Measurements from ENCODE around the gene ITGA11.

ITGA11 gene

DNA sequence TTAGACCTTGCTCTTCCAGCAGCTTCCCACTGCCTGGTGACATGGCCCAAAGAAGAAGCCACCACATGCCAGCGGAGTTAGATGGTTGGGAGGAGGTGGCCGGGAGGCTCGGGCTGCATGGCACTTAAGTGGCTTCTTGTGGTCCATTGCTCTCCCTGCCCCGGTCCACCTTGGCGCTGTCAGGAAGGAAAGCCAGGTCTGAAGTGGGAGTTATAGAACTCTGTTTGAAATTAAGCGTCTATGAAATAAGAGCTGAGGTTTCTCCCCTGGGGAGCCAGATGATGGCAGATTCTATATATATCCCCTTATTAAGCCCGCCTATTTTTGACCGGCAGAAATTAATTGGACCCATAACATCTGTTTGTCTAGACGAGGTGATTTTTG lies 61.2 kb downstream of the ITGA11 start:
- DNase-seq = no peak

- no peak for DNase-seq
Measured at GRCh38 chr15:68369931-68370767, 61.8 kb downstream of the ITGA11 start.

- DNase-seq = no peak
Measured at GRCh38 chr15:68368731-68369435, 63.1 kb downstream of the ITGA11 start.

- DNase-seq = no peak
Measured at GRCh38 chr15:68367992-68368391, 64.0 kb downstream of the ITGA11 start.

- no peak for DNase-seq
Measured at GRCh38 chr15:68367226-68367625, 64.7 kb downstream of the ITGA11 start.

- no peak for DNase-seq
Measured at GRCh38 chr15:68366314-68366713, 65.6 kb downstream of the ITGA11 start.

DNA sequence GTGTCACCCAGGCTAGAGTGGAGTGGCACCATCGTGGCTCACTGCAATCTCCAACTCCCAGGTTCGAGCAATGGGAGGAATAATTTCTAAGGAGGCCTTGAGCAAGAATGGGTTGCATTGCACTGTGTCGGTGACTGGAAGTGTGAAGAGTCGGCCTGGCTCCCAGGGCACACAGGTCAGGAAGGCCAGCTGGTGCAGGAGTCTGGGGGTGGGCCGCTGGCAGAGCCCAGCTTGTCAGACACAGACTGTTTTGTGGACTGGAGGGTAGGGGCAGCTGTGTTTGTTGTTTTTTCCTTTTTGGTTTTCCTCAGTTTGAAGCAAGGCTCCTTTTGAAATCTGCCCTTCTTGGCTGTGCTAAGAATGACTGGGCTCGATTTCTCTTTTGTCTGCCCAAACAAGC lies 66.2 kb downstream of the ITGA11 start:
- DNase-seq = no peak

- no peak for DNase-seq
Measured at GRCh38 chr15:68365140-68365745, 66.7 kb downstream of the ITGA11 start.

DNA sequence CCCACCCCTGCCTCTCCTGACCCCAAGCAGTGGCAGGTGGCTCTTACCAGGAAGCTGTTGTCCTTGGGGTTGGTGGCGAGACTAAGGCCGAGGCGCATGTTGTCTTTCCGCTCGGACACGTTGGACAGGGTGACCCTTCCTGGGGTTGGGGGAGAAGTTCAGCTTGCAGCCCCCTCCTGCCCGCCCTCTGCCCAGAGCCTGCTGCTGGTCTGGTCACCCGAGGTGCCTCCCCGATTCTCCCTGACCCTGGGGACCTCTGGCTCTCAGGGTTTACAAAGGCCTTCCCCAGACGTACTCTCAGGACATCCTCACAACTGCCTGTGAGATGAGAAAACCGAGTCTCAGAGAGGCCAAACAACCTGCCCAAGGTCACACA lies 67.3 kb downstream of the ITGA11 start:
- no peak for DNase-seq

- no peak for DNase-seq
Measured at GRCh38 chr15:68364028-68364659, 67.8 kb downstream of the ITGA11 start.

DNA sequence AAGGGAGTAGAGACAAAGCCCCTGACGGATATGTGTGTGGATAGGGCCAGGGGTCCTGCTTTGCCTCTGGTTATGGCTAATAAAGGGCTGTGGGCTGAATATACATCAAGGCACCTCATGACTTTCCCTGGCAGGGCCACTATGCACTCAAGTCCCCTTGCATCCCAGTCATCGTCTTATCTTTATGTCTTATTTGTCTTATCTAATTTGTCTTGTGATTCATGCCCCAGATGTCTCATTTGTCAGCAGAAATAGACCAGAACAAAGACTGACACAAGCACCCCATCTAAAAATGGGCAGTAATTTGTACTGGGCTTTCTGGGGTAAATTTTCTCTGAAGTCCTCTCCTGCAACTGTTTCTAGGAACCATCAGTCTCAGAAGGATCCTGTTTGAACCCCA lies 68.6 kb downstream of the ITGA11 start:
- DNase-seq = no peak

GRCh38 chr15:68362537-68363126 lies 69.3 kb downstream of the ITGA11 start:
- DNase-seq = no peak

DNA sequence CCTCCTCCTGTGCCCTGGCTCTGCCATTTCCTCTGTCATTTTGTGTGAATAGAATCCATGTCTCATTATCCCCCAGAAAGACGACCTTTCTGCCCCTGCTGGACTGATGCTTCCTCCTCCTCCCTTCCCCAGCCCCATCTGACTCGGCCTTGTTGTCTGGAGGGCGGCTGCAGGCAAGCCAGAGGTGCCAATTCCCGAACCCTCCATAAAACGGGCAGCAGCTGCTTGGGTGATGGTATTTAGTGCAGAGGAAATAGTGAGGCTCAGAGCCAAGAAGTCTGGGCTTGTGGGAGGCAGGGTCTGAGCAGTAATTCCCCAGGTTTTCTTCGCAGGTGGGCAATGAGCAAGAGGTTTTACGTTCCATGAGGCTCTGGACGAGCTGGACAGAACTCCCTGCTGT lies 71.2 kb downstream of the ITGA11 start:
- no peak for DNase-seq

DNA sequence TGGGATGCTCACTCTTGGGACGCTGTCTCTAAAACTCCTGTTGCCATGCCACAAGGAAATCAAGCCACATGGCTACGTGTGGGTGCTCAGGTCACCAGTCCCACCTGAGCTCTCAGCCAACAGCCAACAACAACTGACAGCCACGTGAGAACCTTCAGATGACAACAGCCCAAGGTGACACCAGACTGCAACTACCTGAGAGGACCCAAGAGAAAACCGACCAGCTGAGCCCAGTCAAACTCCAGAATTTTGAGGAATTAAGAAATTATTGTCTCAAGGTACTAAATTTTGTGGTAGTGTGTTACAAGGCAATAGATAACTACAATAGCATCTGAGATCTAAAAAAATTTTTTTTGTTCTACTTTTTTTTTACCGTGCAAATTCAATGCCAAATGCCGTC lies 75.2 kb downstream of the ITGA11 start:
- no peak for DNase-seq

DNA sequence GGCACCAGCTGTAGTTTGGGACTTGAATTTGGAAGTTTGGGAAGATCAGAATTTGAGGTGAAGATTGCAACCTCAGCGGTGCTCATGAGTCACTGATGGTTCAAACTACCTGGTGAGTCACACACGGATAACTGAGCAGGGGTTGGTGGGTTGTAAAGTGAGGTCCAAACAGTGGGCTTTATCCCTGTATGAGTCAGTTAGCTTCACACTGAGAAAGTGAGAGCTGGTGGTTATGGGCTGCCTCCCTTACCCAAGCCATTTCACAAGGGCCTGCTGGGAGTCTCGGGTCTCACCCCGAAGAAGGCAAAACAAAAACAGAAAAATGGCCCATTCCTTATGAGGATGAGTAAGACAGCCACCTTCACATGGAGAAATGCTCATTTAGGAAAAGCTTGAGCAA lies 77.0 kb downstream of the ITGA11 start:
- no peak for DNase-seq

- no peak for DNase-seq
Measured at GRCh38 chr15:68354268-68354667, 77.7 kb downstream of the ITGA11 start.

DNA sequence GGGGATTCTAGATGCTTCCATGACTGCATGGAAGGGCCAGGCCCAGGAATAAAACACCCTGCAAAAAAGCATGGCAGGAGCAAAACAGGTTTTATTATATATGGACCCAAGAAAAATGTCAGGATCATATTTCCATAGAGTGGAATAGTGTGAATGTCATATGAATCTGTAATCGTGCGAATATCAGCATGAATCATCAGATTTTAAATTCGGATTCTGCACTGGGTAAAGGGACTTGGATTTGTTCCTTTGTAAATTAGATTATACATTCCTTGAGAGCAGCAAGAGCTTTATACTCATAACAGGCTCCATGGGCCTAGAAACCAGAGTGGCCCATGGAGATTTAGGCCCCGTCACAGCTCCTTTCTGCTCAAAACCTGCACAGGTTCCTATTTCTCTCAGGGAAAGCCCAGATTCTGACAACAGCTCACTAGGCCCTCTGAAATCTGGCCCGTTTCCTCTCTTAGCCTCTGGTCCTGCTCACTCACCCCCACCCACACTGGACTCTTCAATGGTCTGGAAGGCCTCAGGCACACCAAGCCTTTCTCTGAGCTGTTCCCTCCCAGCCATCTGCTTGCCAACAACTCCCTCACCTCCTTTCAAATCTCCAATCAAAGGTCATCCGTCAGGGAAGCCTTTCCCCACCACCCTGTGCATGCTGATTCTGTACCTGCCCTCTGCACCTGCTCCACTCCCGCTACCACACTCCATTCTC lies 78.4 kb downstream of the ITGA11 start:
- no peak for DNase-seq

- DNase-seq = no peak
Measured at GRCh38 chr15:68352401-68353062, 79.4 kb downstream of the ITGA11 start.

DNA sequence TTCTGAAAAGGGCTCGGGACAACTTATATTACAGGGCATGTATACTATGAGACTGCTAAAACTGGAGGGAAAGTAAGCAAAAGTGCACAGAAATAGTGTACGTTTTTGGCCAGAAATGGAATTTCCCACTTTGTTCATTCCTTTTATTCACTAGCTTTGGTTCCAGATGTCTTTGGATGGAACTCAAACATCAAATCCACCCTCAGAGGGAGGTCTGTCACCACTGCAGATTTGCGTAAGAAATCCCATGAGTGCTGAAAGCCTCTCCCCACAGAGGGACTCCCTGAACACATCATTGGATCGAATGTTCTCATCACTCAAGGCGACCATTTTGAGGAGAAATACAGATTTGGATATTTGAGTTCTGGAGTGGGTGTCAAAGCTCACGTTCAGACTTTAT lies 82.8 kb downstream of the ITGA11 start:
- no peak for DNase-seq

DNA sequence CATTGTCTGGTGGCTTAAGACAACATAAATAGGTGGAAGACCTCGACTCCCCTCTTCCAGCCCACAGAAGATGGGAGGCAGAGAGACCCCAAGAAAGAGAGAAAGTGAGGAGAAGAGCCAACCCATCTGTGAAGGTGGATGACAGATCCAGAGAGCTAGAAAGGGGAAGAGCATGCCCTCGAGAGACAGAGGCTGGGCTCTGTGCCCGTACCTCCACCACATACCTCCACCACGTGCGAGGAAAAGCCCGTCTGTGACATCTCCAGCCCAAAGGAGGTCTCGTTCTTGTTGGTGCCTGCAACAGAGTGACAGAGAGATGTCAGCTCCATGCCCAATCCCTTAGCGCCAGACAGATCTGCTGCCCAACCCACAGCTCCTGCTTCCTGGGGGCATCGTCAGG lies 83.4 kb downstream of the ITGA11 start:
- no peak for DNase-seq

GRCh38 chr15:68348081-68348480 lies 83.9 kb downstream of the ITGA11 start:
- DNase-seq = no peak

DNA sequence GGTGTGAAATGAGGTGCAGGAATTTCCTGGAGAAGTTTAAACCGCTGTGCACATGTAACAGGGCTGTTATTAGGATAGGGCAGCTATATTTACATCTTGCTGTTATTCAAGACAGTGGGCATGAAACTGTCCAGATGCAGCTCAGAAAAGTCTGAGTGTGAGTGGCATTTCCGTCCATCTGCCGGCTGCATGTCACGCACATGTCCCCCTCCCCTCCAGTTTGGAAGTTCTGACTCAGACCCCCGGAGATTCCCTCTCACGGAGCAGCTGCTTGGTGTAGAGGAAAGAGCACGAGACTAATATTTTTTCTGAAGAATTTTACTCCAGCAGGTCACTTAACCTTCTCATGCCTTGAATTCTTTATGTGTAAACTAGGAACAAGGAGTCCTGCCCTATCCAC lies 84.6 kb downstream of the ITGA11 start:
- DNase-seq = no peak
